Right cardiac atrium (tissue), 5 donors: ENCODE results near the gene ELMO3. TPM values are rescaled to one million over a fixed set of nuclear protein-coding genes. Genes with fewer than 3 reads are reported as not detected.

Experiments used
- ATAC-seq, 2 donors: fragments of 200-7000 bp; cut with Tn5 transposase; one replicate each; pipeline versions ENCODE4 v1.8.0 to v1.9.1; 2020; ENCODE audit warnings: moderate library complexity in 2 of 2, mild to moderate bottlenecking in 1 of 2
- DNase-seq, 3 donors: peaks; one replicate each; pipeline ENCODE4 v3.0.0-alpha.2; 2020
- H3K27ac ChIP-seq: one replicate; pipeline ENCODE4 v1.5.1; 2013; ENCODE audit warnings: mild to moderate bottlenecking, low read length, control low read depth, moderate library complexity
- H3K27me3 ChIP-seq: one replicate; pipeline ENCODE4 v1.6.1; 2013; ENCODE audit not compliant: control insufficient read depth, insufficient read depth
- H3K4me1 ChIP-seq: one replicate; pipeline ENCODE4 v1.6.1; 2013; ENCODE audit warnings: low read length; ENCODE audit not compliant: control insufficient read depth, insufficient read depth
- H3K4me3 ChIP-seq: one replicate; pipeline ENCODE4 v1.5.1; 2013; ENCODE audit warnings: low read length, control low read depth
- H3K9me3 ChIP-seq: one replicate; pipeline ENCODE4 v1.6.1; 2013; ENCODE audit warnings: low read length; ENCODE audit not compliant: control insufficient read depth
- WGBS: extraction: QIAGEN DNeasy Blood & Tissue Kit; methylation state at CpG from one replicate; pipeline ENCODE4 v1.1.7; 2013; 5-methylcytosine and 5-hydroxymethylcytosine counted together
- intact Hi-C, 4 donors: fragments of 100-400 bp; cut with DNase I; formaldehyde crosslinking; loops; one replicate each; pipeline versions ENCODE4 v1.11.0 to v1.14.0; 2022 to 2023
- polyA plus RNA-seq: library from polyadenylated mRNA; stranded (reverse); fragments of 200-250 nt; gene quantifications from one replicate; pipeline ENCODE4 v1.2.3, GENCODE V29; 2013
- total RNA-seq, 4 donors: library from RNA; stranded (reverse); fragmentation: NEBNext Ultra II Directional; extraction: Animal tissue kit (Norgen Biotek cat#: 25700); gene quantifications; one replicate each; pipeline ENCODE4 v1.2.1, GENCODE V29; 2021
- donor health status: healthy with polysubstance abuse.
- donor health status: DM: no; HTN: yes; CAD: no.
- donor health status: DM: no; HTN: no; CAD: no.
- donor health status: DM: no; HTN: yes; CAD: no; lungs with severe emphysema.
- donor health status: DM: yes; HTN: yes; CAD: no.

ELMO3 gene
- total and polyA plus RNA-seq, 5 donors = 0.51 to 0.85 (median 0.74) TPM

GRCh38 chr16:67173808-67174705, 24.9 kb upstream of the ELMO3 start:
- intact Hi-C loops = no loop called here
- Histone ChIP-seq H3K9me3 (no peaks in the 10 kb centered on the region), H3K4me1 (peaks cover 2% of the 10 kb centered on the region), H3K27ac (peak overlapping the region; percentile 88), H3K27me3 (no peaks in the 10 kb centered on the region), H3K4me3 (peak overlapping the region; percentile 43)
- peak; percentile 72 to 76 for ATAC-seq
- WGBS = 1% methylated on average over 71 of the region's 71 CpGs
- peak; percentile 89 to 95 (median 95) for DNase-seq

- DNase-seq (peak in 1 of 3 donors; percentile 69), ATAC-seq (no peak)
- intact Hi-C loops = no loop called here
- H3K27me3 ChIP-seq = no peaks in the 10 kb centered on the region
- peaks cover 2% of the 10 kb centered on the region for H3K4me1 ChIP-seq
- H3K4me3 ChIP-seq = peak overlapping the region; percentile 43
- H3K27ac ChIP-seq = peak overlapping the region; percentile 88
- 40% methylated on average over 31 of the region's 31 CpGs for WGBS
- H3K9me3 ChIP-seq = no peaks in the 10 kb centered on the region
Observed at GRCh38 chr16:67174706-67175231, 24.2 kb upstream of the ELMO3 start.

GRCh38 chr16:67176662-67177061, 22.3 kb upstream of the ELMO3 start:
- Histone ChIP-seq H3K27ac (no peak overlapping the region), H3K4me1 (peaks cover 2% of the 10 kb centered on the region), H3K27me3 (no peaks in the 10 kb centered on the region), H3K9me3 (no peaks in the 10 kb centered on the region), H3K4me3 (no peak overlapping the region)
- WGBS = 88% methylated on average over 12 of the region's 12 CpGs
- ATAC-seq (no peak), DNase-seq (peak in 1 of 3 donors; percentile 73)
- intact Hi-C loops = no loop called here

- Histone ChIP-seq H3K9me3 (no peaks in the 10 kb centered on the region), H3K27ac (no peak overlapping the region), H3K27me3 (no peaks in the 10 kb centered on the region), H3K4me3 (peak overlapping the region; percentile 2), H3K4me1 (peaks cover 2% of the 10 kb centered on the region)
- intact Hi-C loops = no loop called here
- ATAC-seq (peak; percentile 37 to 44), DNase-seq (peak; percentile 68 to 88 (median 88))
- 7% methylated on average over 73 of the region's 73 CpGs for WGBS
Observed at GRCh38 chr16:67177743-67178699, 20.9 kb upstream of the ELMO3 start.

GRCh38 chr16:67179421-67180080, 19.4 kb upstream of the ELMO3 start:
- no peak overlapping the region for H3K4me3 ChIP-seq
- peak in 2 of 3 donors; percentile 45 to 56 for DNase-seq
- WGBS = 93% methylated on average over 13 of the region's 13 CpGs
- H3K4me1 ChIP-seq = peaks cover under 1% of the 10 kb centered on the region
- intact Hi-C loops = no loop called here
- no peaks in the 10 kb centered on the region for H3K27me3 ChIP-seq
- no peaks in the 10 kb centered on the region for H3K9me3 ChIP-seq
- ATAC-seq = no peak
- no peak overlapping the region for H3K27ac ChIP-seq

GRCh38 chr16:67180166-67180565, 18.8 kb upstream of the ELMO3 start:
- no peaks in the 10 kb centered on the region for H3K9me3 ChIP-seq
- H3K4me3 ChIP-seq = no peak overlapping the region
- intact Hi-C loops = no loop called here
- peaks cover 2% of the 10 kb centered on the region for H3K4me1 ChIP-seq
- ATAC-seq = no peak
- DNase-seq = peak in 2 of 3 donors; percentile 62 to 70
- WGBS = 94% methylated on average over 16 of the region's 16 CpGs
- H3K27me3 ChIP-seq = no peaks in the 10 kb centered on the region
- no peak overlapping the region for H3K27ac ChIP-seq

- ATAC-seq = no peak
- H3K4me1 ChIP-seq = peaks cover 2% of the 10 kb centered on the region
- WGBS = 43% methylated on average over 2 of the region's 2 CpGs
Observed at GRCh38 chr16:67181346-67181745, 17.6 kb upstream of the ELMO3 start.

GRCh38 chr16:67182288-67182687, 16.6 kb upstream of the ELMO3 start:
- ATAC-seq (no peak), DNase-seq (no peak)
- 87% methylated on average over 2 of the region's 2 CpGs for WGBS
- no peak overlapping the region for H3K4me3 ChIP-seq
- peaks cover 2% of the 10 kb centered on the region for H3K4me1 ChIP-seq
- intact Hi-C loops = no loop called here
- no peaks in the 10 kb centered on the region for H3K27me3 ChIP-seq
- H3K27ac ChIP-seq = no peak overlapping the region
- no peaks in the 10 kb centered on the region for H3K9me3 ChIP-seq

More at GRCh38 chr16:67181346-67181745, 17.6 kb upstream of the ELMO3 start:
- Histone ChIP-seq H3K27me3 (no peaks in the 10 kb centered on the region), H3K27ac (no peak overlapping the region), H3K4me3 (no peak overlapping the region), H3K9me3 (no peaks in the 10 kb centered on the region)
- intact Hi-C loops = no loop called here
- peak; percentile 53 to 74 (median 72) for DNase-seq

- WGBS = 6% methylated on average over 11 of the region's 11 CpGs
- Histone ChIP-seq H3K27me3 (no peaks in the 10 kb centered on the region), H3K4me3 (peak overlapping the region; percentile 29), H3K9me3 (no peaks in the 10 kb centered on the region), H3K27ac (no peak overlapping the region), H3K4me1 (peaks cover 2% of the 10 kb centered on the region)
- DNase-seq (no peak), ATAC-seq (no peak)
- intact Hi-C loops = no loop called here
Observed at GRCh38 chr16:67183284-67183626, 15.7 kb upstream of the ELMO3 start.

- Histone ChIP-seq H3K27ac (peak within 1 kb of the TSS; percentile 86), H3K4me1 (peaks cover 2% of the 10 kb centered on the region), H3K27me3 (no peaks in the 10 kb centered on the region), H3K4me3 (peak within 1 kb of the TSS; percentile 29), H3K9me3 (no peaks in the 10 kb centered on the region)
- ATAC-seq (peak; percentile 95 to 96), DNase-seq (peak; percentile 95 to 98 (median 97))
- WGBS = under 1% methylated on average over 77 of the region's 77 CpGs
- intact Hi-C loops = no loop called here
Observed at GRCh38 chr16:67183627-67184452, 15.1 kb upstream of the ELMO3 start, which contains the start of gene MATCAP1. Gene MATCAP1 (minus strand): TSS chr16:67183963. CDS start chr16:67180610, 3,353 bp downstream.
